NCI-H1105 treated with DMSO at 0.1 percent for 48 hours (cell line): Measurements from ENCODE around the gene LAMTOR2.

Experiments
- DNase-seq: peaks from one replicate; lab custom pipeline; 2025; lab: John Stamatoyannopoulos, UW

LAMTOR2 gene

DNA sequence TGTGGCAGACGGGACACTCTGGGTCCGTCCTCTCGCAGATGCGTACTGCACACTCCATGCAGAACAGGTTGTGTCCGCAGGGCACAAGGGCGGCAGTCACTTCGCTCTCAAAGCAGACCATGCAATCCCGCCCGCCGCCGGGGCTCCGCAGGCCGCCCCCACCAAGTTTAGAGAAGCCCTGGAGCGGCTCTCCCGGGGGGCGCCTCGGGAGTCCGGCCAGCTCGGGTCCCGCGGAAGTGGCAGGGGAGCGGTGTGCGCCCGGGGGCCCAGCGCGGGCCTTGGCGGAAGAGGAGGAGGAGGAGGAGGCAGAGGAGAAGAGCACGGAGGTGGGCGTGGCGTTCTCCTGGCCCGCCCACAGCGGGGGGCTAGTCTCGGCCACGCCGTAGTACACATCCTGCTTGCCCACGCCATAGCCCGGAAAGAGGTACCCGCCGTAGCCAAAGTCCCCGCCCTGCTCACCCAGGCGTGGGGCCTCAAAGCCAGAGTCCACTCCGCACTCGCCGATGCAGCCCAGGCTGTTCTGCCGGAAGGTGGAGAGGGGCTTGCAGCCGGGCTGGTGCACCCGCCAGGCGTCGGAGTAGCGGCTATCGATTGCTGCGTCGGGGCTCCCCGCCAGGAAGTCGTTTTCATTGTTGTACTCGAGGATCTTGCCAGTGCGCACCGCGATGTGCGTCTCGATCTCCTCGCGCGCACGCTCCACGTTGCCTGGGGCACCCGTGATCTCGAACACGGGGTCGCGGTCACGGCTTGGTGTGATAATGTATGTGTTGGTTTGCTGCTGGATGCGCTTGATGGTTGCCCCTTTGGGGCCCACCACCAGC, 22.2 kb downstream of the LAMTOR2 start:
- DNase-seq: no peak

DNA sequence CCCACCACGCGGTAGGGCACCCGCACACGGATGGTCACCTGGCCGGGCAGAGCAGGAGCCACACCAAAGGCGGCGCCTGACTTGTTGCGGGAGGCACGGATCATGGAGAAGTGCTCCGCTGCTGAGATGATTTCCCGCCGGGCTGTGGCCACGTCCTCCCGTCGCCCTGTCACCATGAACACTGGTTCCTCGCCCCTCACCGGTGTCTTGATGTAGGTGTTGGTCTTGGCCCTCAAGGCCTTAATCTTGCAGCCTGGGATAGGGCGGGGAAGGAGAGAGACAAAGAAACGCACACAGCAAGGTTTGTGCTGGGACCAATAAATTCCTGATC, 22.8 kb downstream of the LAMTOR2 start:
- DNase-seq: no peak

DNA sequence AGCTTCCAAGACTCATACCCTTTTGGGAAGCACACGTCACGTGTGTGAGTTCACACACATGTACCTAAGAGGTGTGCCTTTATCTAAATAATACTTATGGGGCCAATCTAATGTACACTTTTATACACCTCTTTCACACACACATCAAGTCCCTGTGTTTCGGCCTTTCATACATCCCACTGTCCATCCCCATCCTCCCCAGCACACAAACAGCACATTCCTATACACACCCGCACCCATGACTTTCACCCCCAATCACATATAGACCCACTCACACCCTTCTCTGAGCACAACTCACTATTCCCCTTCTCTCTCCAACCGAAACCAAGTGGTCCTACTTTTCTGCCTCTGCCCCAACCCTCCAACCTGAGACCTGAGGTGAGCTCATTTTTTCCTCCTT, 24.1 kb downstream of the LAMTOR2 start:
- no peak for DNase-seq

DNA sequence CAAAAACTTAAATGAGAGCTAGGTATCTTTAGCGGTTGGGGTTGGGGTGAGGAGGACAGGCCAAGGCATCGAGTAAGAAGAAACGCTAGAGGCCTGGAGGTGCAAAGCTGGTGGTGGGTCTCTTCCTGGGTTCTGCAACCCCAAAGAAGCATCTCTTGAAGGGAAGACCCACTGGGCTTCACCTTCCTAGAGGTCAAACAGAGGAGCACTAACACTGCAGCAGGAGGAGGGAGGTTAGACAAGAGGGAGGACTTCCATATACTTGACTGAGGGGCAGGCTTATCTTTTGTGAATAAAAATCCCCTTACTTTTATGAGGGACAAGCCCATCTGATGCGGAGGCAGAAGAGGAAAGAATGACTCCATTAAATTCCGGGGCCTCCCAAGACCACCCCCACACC, 25.2 kb downstream of the LAMTOR2 start:
- DNase-seq: no peak

DNA sequence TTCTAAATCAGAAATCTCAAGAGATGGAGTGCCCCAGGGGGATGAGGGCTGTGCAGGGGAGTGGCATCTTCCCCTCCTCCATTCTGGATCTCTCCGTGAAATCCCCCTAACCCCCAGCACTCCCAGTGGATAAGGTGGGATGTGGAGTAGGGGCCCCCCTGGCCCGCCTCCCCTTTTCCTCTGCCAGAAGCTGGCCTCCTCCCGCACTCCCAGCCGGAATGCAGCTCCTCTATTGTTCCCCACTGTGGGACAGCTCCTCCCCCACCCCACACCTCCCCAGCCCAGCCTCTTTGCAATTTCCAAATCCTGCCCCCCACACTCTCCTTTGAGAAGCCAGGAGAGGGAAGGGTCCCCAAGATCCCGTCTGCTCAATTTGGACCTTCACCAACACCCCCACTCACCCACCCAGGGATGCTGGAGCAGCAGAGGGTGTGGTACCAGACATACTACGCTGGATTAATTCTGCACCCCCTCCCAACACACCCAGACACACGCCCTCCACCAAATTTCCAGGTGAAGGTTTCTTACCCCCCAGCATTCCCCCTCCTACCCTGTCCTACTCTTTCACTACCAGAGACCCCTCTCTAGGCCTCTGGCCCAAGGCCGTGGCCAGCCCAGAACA, 25.8 kb downstream of the LAMTOR2 start:
- no peak for DNase-seq

DNA sequence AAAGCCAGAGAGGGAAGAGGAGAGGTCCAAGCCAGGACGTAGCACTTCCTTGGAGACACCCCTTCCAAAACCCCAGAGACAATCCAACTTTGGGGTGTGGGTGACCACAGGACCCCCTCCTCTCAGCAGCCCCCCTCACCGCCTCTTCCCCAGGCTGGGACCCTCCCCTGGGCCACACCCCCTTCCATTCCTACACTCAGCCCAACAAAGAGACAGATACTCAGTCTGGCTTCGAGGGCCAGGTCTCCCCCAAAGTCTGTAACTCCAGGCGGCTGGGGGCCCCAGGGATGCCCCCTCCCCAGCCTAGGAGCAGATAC, 26.2 kb downstream of the LAMTOR2 start:
- DNase-seq: no peak

DNA sequence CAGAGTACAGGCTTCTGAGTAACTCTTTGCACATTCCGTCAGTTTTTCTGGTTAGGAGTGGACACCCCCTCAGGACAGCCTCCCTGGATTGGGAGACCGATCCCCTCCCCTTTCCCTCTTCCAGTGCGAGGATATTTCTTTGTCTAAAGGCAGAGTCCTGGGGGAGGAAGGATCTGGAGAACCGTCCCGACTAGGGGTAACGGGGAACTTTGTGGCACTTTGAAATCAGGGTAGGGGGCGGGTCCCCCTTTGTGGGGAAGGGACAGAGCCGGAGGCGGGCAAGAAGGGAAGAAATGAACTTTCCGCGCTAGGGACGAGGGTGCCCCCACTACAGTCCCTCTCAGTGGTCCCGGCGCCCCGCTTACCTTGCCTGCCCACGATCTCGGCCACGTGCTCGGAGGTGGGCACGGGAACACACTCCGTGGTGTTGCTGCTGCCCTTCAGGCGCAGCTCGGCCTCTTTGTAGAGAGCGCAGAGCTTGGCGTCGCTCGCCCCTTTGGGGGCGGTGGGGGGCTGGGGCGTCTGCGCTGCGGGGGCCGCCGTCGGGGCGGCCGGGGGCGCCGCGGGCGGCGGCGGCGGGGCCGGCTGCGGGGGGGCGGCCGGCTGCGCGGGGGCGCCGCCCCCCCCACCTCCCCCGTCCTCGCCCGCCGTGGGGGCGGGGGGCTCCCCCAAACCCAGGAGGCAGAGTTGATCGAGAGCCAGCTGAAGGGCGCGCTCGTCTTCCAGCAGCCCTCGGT, 26.8 kb downstream of the LAMTOR2 start:
- no peak for DNase-seq

DNA sequence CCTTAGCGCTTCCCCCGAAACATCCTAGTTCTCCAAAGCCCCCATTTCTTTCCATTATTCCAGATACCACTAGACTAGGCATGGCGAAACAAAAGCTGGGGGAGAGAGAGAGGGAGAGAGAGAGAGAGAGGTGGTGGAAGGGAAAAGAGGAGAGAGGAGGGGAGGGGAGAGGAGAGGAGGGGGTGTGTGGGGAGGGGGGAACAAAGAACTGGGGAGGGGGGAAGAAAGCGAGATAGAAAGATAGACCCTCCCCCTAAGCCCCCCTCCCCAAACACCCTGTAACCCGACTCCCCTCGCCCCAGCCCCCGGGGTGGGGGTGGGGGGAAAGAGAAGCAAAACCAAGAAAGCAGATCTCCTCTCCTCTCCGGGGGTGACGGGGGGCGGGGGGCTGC, 27.3 kb downstream of the LAMTOR2 start:
- peak; percentile 14 for DNase-seq

DNA sequence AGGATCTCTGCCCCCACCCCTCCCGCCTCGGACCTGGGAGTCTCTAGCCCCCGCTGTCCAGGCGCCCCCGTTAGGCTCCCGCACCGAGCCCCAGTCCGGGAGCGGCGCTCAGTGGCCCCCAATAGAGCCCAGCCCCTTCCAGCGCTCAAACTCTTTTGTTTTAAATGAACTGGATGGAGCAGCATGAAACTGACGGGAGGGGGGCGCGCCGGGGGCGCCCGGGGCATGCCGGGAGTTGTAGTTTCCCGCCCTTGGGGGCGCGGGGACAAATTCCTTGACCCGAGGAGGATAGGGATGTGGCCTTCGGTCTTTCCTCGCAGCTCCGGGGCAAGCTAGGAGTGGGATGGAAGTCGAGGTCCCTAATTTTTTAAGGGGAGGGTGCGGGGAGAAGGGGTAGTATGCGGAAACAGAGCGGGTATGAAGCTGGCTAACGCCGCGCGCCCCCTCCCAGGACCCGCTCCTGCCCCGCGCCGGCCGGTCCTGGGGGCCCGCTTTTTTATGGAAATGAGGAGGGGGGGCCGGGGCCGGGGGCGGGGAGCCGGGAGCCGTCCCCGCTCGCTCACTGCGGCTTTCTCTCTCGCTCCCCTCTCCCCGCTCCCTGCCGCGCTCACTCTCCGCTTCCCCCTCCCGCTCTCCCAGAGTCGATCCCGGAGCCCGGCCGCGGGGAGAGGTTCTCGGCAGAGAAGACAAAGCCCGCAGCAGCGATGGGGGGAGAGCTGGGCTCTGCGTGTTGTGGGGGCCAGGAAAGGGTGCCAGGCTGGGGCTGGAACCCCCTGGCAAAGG, 27.9 kb downstream of the LAMTOR2 start, which contains the start of gene MEX3A:
Gene MEX3A (minus strand): TSS at position 157 of the 783 bp plus-strand sequence. CDS start 467 bp downstream, outside the sequence.
- peak; percentile 80 for DNase-seq

DNA sequence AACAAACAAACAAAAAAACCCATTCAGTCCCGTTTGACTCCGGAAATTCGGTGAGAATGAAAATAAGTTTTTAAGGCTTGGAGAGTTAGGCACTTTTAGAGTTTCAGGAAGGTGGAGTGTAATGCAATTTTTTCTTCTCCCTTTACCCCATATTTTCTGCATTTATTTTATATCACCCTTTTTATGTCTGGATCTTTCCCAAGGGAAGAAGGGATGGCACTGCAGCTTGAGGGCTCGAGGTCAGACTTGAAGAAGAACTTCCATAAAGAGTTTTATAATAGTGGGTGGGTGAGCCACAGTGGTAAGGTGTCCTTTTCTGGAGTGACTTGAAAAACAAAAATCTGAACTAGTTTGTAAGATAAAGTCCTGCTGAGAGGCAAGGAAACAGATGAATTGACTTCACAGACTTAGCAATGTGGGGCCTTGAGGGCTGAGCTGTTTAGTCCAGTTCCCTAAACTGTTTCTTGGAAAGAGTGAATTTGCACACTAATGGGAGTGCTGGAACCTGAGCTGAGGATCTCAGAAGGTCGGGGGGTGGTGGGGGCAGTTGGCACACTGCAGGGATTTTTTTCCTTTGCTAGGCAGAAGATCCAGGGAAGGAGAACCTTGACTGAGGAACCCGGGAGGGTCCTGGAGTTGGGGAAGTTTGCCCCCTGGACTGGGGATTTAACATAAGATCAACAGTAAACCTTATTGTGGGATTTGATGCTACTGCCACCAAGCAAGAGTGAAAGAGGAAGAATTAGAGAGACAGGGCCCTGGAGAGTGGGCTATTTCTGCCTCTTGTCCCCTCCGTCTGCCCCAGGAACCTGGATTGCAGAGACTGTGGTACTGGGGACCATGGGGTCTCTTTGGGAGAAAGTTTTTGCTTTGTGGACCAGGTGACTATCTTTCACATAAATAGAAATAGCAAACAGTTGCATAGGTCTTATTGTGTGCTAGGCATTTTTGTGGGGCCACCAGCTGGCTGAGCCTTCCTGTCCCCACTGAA, 29.5 kb downstream of the LAMTOR2 start:
- DNase-seq: no peak

DNA sequence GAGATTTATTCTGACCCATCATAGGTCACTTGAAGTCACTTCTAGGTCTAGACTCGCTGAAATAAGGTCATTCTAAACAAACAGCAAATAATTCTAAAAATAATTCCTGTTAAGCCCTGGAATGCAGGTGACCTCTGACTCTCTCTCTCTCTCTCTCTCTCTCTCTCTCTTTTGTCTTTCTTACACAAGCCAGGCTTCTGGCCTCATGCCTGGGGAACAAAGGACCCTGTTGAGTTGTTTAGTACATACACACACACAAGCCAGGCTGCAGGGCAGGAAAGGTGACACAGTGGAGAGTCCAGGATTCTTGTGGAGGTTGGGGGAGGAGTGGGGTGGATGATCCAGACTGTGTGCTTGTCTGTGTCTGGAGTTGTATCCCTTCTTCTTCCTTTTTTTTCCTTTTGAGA, 31.7 kb downstream of the LAMTOR2 start:
- no peak for DNase-seq

DNA sequence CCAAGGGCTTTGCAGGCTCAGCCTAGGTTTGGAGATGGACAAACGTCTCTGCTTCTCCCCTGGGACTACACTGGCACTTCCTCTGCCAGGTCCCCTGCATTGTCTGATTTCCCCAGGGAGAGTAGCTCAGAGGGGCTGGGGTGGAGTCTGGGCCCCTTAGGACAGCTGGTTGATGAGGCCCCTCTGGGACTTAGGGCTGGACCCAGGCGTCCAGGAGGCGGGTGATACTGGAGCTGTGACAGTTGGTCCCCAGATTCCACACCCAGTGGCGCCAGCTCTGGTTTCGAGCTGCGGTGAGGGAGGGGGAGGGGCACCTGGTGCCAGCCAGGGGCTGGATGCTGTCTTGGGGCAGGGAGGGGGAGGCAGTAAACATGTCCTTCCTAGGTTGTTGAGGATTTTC, 35.1 kb downstream of the LAMTOR2 start:
- DNase-seq: no peak

DNA sequence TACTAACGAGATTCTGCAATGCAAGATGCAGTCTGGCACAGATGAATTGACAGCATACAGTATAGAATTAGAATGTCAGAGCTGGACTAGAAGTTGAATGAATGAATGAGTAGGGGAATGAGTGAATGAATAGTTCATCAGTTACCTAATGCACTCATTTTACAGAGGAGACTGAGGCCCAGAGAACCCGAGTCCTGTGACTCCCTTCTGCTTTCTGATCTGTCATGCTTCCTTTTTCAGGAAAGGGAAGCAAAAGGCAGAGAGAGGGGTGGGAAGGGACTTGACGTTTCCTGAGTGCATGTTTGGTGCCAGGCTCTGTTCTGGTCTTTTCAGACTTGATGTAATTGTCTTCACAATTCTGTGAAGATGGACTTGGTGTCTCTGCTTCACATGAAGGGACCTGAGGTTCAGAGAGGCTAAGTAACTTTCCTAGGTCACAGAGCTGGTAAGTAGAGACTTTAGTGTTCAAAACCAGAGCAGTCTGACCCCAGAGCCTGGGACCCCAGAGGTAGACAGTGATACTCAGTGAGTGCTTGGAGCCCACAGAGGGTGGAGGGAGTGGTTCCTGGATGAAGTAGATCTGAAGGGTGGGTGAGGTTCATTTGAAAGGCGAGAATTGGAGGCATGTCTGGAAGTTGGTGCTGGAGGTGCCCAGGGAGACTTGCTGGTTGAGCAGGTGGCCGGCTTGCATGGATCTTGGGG, 35.7 kb downstream of the LAMTOR2 start:
- no peak for DNase-seq

DNA sequence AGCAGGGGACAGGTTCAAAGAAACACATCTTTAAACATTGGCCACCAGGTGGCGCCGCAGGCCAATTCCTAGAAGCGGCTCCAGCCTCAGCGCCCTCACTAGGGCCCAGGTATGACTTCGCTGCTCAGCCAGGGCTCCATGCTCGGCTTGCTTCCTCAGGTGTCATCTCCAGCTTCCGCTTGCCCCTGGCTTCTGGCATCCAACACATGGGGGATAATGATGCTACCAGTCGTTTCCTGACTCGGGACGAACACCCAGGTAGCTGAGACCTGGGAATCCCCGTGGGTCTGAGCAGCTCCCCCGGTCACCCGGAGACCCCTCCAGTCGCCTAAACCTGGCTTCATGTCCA, 36.2 kb downstream of the LAMTOR2 start:
- DNase-seq: peak; percentile 74

DNA sequence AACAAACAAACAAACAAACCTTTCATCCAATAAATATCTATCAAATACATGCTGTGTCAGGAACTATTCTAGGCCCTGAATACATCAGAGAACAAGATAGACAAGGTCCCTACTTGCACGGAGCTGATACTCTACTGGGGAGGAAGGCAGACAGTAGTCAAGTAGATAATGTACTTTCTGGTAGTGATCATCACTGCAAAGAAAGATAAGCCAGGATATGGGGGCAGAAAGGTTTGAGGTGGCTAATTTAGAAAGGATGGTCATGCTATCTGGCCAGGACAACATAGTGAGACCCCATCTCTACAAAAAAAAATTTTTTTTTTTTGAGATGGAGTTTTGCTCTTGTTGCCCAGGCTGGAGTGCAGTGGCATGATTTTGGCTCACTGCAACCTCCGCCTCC, 37.0 kb downstream of the LAMTOR2 start:
- no peak for DNase-seq

DNA sequence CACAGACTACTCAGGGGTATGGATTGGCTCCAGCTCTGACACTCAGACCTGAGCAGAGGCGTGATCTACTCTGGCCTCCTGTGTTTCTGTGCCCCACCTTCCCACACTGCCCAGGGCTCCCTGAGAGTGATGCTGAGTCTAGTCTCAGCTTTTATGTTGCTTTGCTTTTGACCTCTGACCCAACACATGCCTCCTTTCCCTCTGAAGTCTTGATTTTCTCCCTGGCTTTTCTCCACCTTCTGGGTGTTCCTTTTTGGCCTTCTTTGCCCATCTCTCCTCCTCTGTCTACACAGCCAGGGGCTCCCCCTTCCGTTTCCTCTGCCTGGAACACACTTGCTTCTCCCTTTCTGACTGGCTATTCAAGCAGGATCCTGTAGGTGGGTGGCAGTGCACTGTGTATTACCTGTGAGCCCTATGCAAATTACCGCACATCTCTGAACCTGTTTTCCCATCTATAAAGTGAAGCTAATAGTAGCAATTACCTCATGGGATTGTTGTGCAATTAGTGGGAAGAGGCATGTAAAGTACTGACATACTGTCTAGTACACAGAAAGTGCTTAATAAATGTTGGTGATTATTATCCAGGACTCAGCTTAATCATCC, 41.4 kb downstream of the LAMTOR2 start:
- DNase-seq: no peak

DNA sequence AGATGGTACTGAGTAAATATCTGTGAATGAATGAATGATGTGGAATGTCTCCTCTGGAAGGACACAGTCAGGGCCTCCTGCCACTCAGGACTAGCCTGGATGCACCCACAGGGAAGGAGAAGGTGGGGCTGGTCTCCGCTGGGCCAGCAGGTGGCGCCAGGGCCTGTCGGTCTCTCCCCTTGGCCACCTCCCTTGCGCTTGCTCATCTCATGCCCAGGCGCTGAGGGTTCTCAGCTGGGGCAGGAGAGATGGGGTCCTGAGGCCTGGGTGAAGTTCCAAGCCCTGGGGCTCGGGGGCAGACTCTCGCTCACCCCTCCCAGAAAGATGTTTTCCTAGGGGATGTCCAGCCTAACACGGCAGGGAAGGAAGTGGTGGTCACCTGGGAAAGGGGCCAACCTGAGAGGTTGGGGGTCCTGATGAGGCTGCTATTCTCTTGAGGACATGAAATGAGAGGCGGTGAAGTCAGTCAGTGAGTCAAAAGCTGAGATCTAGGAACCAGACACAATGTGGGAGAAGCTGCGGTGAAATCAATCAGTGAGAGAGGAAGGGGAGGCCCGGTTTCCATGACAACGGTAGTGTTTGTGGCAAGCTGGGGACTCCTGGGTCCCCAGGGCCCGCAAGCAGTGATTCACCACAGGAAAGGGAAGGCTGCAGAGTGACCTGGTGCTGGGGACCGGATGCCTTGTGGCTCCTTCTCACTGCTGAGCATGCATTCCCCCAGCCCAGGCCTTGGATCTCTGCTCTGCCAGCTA, 42.2 kb downstream of the LAMTOR2 start:
- peak; percentile 58 for DNase-seq

DNA sequence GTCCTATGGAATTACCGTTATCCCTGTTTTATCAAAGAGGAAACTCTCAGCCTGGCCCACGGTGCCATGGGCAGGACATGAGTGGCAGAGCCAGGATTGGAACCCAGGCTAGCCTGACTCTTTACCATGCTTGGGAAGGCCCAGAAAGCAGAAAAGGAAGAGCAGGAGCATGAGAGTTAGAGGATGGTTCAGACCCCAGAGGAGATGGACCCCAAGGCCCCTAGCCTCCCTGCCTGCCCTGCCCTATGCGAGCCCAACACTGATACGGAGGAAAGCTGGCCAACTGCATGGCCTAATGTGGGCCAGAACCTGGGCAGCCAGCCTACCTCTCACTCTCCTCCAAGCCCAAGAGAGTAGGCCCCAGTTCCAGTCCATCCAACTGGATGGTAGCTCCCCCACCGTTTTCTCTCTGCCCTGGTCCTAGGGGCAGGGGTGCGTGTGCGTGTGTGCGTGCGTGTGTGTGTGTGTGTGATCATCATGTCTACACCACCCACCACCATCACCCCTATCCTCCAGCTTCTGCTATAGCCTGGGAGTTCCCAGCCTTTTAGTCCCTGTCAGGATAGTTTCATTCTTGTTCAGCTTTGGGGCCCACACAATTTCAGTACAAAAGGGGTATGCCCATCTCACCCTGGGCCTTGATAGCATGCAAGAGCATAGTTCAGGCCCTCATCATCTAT, 43.1 kb downstream of the LAMTOR2 start:
- DNase-seq: no peak

DNA sequence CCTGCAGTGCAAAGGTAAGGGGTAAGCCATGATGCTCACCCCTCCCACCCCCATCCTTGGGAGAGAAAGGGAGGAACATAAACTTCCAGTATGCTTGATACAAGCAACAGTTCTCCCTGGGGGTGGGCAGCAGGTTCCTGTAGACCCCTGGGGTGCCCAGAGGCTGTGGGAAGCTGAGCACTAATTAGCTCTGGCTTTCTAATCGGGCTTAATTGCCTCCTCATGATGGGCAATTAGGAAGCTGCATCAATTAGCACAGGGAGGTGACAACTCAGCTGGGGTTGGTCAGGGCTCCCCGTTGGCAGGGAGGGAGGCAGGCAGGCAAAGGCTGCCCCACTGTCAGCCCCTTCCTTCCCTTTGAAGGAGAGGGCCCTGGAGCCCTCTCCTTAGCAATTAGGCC, 44.2 kb downstream of the LAMTOR2 start:
- no peak for DNase-seq
